Liver (tissue), 9 donors: ENCODE results near the gene MAP3K12. TPM values are rescaled to one million over a fixed set of nuclear protein-coding genes. Genes with fewer than 3 reads are reported as not detected.

Experiments used
- DNase-seq: peaks from one replicate; pipeline ENCODE4 v3.0.0-alpha.2; 2017; ENCODE audit warnings: low spot score
- H3K27ac ChIP-seq, 2 donors: one replicate each; pipeline ENCODE4 v1.7.0; 2013; ENCODE audit warnings: inconsistent platforms in 2 of 2, low read length in 2 of 2, control low read depth in 1 of 2, low read depth in 1 of 2, mild to moderate bottlenecking in 1 of 2
- H3K27me3 ChIP-seq, 4 donors: one replicate each; pipeline versions ENCODE4 v1.6.1 to v1.7.0; 2013; ENCODE audit warnings: low read length in 3 of 4, inconsistent platforms in 1 of 4, mild to moderate bottlenecking in 1 of 4, moderate library complexity in 1 of 4; ENCODE audit not compliant: control insufficient read depth in 4 of 4, insufficient read depth in 4 of 4
- H3K36me3 ChIP-seq, 4 donors: one replicate each; pipeline versions ENCODE4 v1.6.1 to v1.7.0; 2013; ENCODE audit warnings: low read length in 3 of 4, mild to moderate bottlenecking in 3 of 4, low read depth in 1 of 4, moderate library complexity in 1 of 4; ENCODE audit not compliant: control insufficient read depth in 4 of 4, insufficient read depth in 3 of 4
- H3K4me1 ChIP-seq, 4 donors: one replicate each; pipeline versions ENCODE4 v1.6.1 to v1.7.0; 2013; ENCODE audit warnings: low read length in 3 of 4, mild to moderate bottlenecking in 3 of 4, moderate library complexity in 1 of 4; ENCODE audit not compliant: control insufficient read depth in 4 of 4, insufficient read depth in 4 of 4
- H3K4me3 ChIP-seq, 3 donors: one replicate each; pipeline versions ENCODE4 v1.6.1 to v1.7.0; 2013; ENCODE audit warnings: low read length in 3 of 3, control low read depth in 1 of 3, low read depth in 1 of 3, mild to moderate bottlenecking in 1 of 3
- H3K9ac ChIP-seq, 2 donors: one replicate each; pipeline ENCODE4 v1.7.0; 2013; ENCODE audit warnings: low read length in 2 of 2, mild to moderate bottlenecking in 2 of 2, moderate library complexity in 2 of 2, control low read depth in 1 of 2, low read depth in 1 of 2
- H3K9me3 ChIP-seq, 4 donors: one replicate each; pipeline versions ENCODE4 v1.6.1 to v1.7.0; 2013; ENCODE audit warnings: low read length in 3 of 4; ENCODE audit not compliant: control insufficient read depth in 4 of 4
- GABPA ChIP-seq, 2 donors: IDR thresholded peaks in 1 of 2; conservative IDR thresholded peaks in 1 of 2; 2 replicates each; pipeline ENCODE4 v1.6.1; 2016; ENCODE audit warnings: antibody characterized with exemption in 2 of 2, mild to moderate bottlenecking in 1 of 2, moderate library complexity in 1 of 2
- HNF4A ChIP-seq, 2 donors: conservative IDR thresholded peaks; 2 replicates each; pipeline ENCODE4 v1.6.1; 2016; ENCODE audit warnings: antibody characterized with exemption in 2 of 2, mild to moderate bottlenecking in 2 of 2
- HNF4G ChIP-seq: IDR thresholded peaks from 2 replicates; pipeline ENCODE4 v1.6.1; 2016; ENCODE audit warnings: antibody characterized with exemption
- JUND ChIP-seq, 2 donors: IDR thresholded peaks; 2 replicates each; pipeline ENCODE4 v1.6.1; 2016; ENCODE audit warnings: antibody characterized with exemption in 2 of 2
- NR2F2 ChIP-seq: IDR thresholded peaks from 2 replicates; pipeline ENCODE4 v1.6.1; 2016; ENCODE audit warnings: antibody characterized with exemption
- RAD21 ChIP-seq, 2 donors: IDR thresholded peaks; 2 replicates each; pipeline ENCODE4 v1.6.1; 2016; ENCODE audit warnings: antibody characterized with exemption in 2 of 2, mild to moderate bottlenecking in 2 of 2
- RXRA ChIP-seq, 2 donors: IDR thresholded peaks; 2 replicates each; pipeline ENCODE4 v1.6.1; 2017 to 2018; ENCODE audit warnings: antibody characterized with exemption in 2 of 2, mild to moderate bottlenecking in 1 of 2
- SP1 ChIP-seq: IDR thresholded peaks from 2 replicates; pipeline ENCODE4 v1.6.1; 2018; ENCODE audit warnings: antibody characterized with exemption, mild to moderate bottlenecking
- TAF1 ChIP-seq: conservative IDR thresholded peaks from 2 replicates; pipeline ENCODE4 v1.6.1; 2016; ENCODE audit warnings: antibody characterized with exemption, mild to moderate bottlenecking
- WGBS: extraction: QIAGEN DNeasy Blood & Tissue Kit; methylation state at CpG from one replicate; pipeline ENCODE4 v1.1.7; 2013; 5-methylcytosine and 5-hydroxymethylcytosine counted together
- polyA plus RNA-seq, 2 donors: library from polyadenylated mRNA; stranded (reverse) in 1 of 2; unstranded in 1 of 2; fragments of 200-250 nt in 1 of 2; fragments of >200 nt in 1 of 2; fragmentation: Nextera tagmentation in 1 of 2; extraction: Ambion mirVana in 1 of 2; gene quantifications; one replicate each; pipeline versions ENCODE4 v1.2.1 to v1.2.3, GENCODE V29; 2013 to 2015
- total RNA-seq, 2 donors: library from RNA; depleted of rRNA; stranded (reverse); fragments of >200 nt; gene quantifications; one replicate each; pipeline ENCODE4 v1.2.3, GENCODE V29; 2014
- TF ChIP-seq, protein P1 (sequence below): IDR thresholded peaks from 2 replicates; pipeline ENCODE4 v1.6.1; 2016; ENCODE audit warnings: antibody characterized with exemption
- TF ChIP-seq, protein P2 (sequence below): IDR thresholded peaks from 2 replicates; pipeline ENCODE4 v1.6.1; 2016; ENCODE audit warnings: antibody characterized with exemption
- TF ChIP-seq, protein P3 (sequence below): IDR thresholded peaks from 2 replicates; pipeline ENCODE4 v1.6.1; 2016; ENCODE audit warnings: antibody characterized with exemption, mild to moderate bottlenecking
- TF ChIP-seq, protein P4 (sequence below): fragments of 150-350 bp; IDR thresholded peaks from 2 replicates; pipeline ENCODE4 v1.5.1; 2017; ENCODE audit warnings: improper control_type of control experiment, low read depth, low read length; ENCODE audit not compliant: missing input control
- donor health status: healthy.
- donor health status: healthy.
- donor health status: healthy.
- donor health status: healthy.
- donor health status: healthy.

MAP3K12 gene
- total and polyA plus RNA-seq, 4 donors = 0.53 to 2.4 (median 1.5) TPM

DNA sequence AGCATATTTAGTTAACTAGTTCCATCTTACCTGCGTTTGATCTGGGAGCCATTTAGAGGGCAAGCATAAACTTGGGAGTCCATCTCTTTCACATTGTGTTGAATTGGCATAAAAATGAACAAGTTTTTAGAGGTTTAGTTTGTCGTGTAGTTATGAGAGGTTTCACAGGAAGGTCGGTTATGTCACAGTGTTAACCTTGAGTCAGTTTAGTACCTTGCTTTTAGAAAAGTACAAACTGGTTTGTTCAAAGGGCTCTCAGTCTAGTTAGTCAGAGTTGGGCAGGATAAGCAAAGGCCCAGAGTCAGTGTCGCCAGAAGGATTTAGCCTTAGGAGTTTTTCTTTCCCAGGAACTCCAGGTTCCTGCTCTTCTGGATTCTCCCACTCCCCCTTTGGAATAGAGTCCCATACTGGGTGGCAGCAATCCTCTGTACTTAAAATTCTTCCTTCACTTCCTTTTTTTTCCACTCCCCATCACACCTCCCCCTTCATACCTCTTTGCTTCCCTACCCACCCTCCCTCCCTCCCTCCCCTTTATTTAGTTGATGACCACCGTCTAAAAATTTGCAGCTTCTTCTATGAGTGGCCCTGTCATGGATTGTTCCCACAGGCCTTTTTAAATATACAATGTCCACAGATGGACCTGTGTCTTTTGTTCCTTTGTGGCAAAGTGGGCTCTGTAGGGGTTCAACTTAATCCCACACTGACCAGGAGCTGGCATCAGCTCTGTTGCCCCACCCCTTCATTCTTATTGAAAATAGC, 35.3 kb downstream of the MAP3K12 start:
- Histone ChIP-seq H3K27ac (no peak overlapping the region), H3K4me1 (peaks cover 0 to 6% (median 6%) of the 10 kb centered on the region in 4 donors), H3K27me3 (no peaks in the 10 kb centered on the region), H3K9ac (no peak overlapping the region), H3K9me3 (no peaks in the 10 kb centered on the region), H3K4me3 (no peak overlapping the region), H3K36me3 (peaks cover 35 to 99% (median 94%) of the 10 kb centered on the region in 4 donors)
- WGBS = 65% methylated on average over 5 of the region's 5 CpGs
- no peak for DNase-seq
- TF ChIP-seq HNF4A (conservative IDR thresholded peaks at IDR 0.05) (no peak), RAD21 (IDR thresholded peaks at IDR 0.05) (no peak), HNF4G (no peak), TAF1 (no peak), RXRA (IDR thresholded peaks at IDR 0.05) (no peak), NR2F2 (no peak), GABPA (IDR thresholded peaks at IDR 0.05 in 1 of 2, conservative IDR thresholded peaks at IDR 0.05 in 1 of 2) (no peak)
- TF ChIP-seq, protein P1, sequence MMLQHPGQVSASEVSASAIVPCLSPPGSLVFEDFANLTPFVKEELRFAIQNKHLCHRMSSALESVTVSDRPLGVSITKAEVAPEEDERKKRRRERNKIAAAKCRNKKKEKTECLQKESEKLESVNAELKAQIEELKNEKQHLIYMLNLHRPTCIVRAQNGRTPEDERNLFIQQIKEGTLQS = no peak
- TF ChIP-seq, protein P2, sequence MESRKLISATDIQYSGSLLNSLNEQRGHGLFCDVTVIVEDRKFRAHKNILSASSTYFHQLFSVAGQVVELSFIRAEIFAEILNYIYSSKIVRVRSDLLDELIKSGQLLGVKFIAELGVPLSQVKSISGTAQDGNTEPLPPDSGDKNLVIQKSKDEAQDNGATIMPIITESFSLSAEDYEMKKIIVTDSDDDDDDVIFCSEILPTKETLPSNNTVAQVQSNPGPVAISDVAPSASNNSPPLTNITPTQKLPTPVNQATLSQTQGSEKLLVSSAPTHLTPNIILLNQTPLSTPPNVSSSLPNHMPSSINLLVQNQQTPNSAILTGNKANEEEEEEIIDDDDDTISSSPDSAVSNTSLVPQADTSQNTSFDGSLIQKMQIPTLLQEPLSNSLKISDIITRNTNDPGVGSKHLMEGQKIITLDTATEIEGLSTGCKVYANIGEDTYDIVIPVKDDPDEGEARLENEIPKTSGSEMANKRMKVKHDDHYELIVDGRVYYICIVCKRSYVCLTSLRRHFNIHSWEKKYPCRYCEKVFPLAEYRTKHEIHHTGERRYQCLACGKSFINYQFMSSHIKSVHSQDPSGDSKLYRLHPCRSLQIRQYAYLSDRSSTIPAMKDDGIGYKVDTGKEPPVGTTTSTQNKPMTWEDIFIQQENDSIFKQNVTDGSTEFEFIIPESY = no peak
- TF ChIP-seq, protein P3, sequence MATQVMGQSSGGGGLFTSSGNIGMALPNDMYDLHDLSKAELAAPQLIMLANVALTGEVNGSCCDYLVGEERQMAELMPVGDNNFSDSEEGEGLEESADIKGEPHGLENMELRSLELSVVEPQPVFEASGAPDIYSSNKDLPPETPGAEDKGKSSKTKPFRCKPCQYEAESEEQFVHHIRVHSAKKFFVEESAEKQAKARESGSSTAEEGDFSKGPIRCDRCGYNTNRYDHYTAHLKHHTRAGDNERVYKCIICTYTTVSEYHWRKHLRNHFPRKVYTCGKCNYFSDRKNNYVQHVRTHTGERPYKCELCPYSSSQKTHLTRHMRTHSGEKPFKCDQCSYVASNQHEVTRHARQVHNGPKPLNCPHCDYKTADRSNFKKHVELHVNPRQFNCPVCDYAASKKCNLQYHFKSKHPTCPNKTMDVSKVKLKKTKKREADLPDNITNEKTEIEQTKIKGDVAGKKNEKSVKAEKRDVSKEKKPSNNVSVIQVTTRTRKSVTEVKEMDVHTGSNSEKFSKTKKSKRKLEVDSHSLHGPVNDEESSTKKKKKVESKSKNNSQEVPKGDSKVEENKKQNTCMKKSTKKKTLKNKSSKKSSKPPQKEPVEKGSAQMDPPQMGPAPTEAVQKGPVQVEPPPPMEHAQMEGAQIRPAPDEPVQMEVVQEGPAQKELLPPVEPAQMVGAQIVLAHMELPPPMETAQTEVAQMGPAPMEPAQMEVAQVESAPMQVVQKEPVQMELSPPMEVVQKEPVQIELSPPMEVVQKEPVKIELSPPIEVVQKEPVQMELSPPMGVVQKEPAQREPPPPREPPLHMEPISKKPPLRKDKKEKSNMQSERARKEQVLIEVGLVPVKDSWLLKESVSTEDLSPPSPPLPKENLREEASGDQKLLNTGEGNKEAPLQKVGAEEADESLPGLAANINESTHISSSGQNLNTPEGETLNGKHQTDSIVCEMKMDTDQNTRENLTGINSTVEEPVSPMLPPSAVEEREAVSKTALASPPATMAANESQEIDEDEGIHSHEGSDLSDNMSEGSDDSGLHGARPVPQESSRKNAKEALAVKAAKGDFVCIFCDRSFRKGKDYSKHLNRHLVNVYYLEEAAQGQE = no peak
- TF ChIP-seq, protein P4, sequence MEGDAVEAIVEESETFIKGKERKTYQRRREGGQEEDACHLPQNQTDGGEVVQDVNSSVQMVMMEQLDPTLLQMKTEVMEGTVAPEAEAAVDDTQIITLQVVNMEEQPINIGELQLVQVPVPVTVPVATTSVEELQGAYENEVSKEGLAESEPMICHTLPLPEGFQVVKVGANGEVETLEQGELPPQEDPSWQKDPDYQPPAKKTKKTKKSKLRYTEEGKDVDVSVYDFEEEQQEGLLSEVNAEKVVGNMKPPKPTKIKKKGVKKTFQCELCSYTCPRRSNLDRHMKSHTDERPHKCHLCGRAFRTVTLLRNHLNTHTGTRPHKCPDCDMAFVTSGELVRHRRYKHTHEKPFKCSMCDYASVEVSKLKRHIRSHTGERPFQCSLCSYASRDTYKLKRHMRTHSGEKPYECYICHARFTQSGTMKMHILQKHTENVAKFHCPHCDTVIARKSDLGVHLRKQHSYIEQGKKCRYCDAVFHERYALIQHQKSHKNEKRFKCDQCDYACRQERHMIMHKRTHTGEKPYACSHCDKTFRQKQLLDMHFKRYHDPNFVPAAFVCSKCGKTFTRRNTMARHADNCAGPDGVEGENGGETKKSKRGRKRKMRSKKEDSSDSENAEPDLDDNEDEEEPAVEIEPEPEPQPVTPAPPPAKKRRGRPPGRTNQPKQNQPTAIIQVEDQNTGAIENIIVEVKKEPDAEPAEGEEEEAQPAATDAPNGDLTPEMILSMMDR = no peak

DNA sequence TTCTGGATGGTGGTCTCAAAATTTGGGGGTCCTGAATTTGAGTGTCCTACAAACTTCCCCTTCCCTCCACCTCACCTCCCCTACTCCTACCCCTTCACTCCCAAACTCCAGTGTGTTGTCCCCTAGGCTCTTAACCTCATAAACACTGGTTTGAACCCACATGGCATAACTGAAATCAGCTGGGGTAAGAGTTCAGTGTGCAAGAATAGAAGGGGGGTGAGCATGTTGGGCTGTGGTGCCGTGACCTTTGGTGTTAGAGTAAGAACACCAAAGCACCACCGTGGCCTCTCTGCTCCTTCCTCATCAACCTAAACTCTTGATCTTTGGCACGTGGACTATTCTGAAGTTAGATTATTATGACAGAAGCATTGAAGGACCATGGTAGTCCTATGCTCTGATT, 36.3 kb downstream of the MAP3K12 start:
- H3K36me3 ChIP-seq = peaks cover 32 to 100% (median 93%) of the 10 kb centered on the region in 4 donors
- H3K9me3 ChIP-seq = no peaks in the 10 kb centered on the region
- H3K4me3 ChIP-seq = no peak overlapping the region
- no peak for DNase-seq
- H3K27me3 ChIP-seq = no peaks in the 10 kb centered on the region
- 40% methylated on average over 3 of the region's 3 CpGs for WGBS
- no peak overlapping the region for H3K9ac ChIP-seq
- TF ChIP-seq GABPA (IDR thresholded peaks at IDR 0.05 in 1 of 2, conservative IDR thresholded peaks at IDR 0.05 in 1 of 2) (no peak), RXRA (IDR thresholded peaks at IDR 0.05) (peak; percentile 30 to 95), SP1 (peak; percentile 48), JUND (IDR thresholded peaks at IDR 0.05) (no peak), HNF4A (conservative IDR thresholded peaks at IDR 0.05) (peak in 1 of 2 donors; percentile 67)
- TF ChIP-seq, protein P1 = no peak
- TF ChIP-seq, protein P2 = no peak
- peaks cover 0 to 6% (median 6%) of the 10 kb centered on the region in 4 donors for H3K4me1 ChIP-seq
- H3K27ac ChIP-seq = no peak overlapping the region
